HG03342 (cell line): ENCODE data around the gene LRPAP1.

Experiments
- ATAC-seq: cut with Tn5 transposase; IDR thresholded peaks from one replicate; pipeline ENCODE4 v1.9.1; 2021; ENCODE audit warnings: mild to moderate bottlenecking, moderate library complexity; ENCODE audit not compliant: unreplicated experiment

The LRPAP1 gene

DNA sequence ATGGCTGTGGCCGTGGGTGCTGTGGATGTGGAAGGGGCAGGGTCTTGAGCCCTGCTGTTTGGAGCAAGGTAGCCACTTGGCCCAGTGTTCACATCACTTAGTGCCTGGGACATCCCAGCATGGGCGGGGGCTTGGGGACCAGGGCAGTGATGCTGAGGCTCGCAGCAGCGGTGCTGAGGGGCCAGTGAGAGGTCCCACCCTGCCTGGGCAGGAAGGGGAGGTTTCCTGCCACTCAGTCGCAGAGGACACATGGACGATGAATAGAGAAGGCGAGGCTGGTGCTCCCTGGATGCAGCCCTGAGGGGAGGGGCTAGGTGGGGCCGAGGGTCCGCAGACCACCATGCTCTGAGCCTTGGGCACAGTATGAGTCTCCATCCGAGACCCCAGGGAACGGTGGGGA is 43.4 kb downstream of the LRPAP1 start:
- ATAC-seq, result no peak

DNA sequence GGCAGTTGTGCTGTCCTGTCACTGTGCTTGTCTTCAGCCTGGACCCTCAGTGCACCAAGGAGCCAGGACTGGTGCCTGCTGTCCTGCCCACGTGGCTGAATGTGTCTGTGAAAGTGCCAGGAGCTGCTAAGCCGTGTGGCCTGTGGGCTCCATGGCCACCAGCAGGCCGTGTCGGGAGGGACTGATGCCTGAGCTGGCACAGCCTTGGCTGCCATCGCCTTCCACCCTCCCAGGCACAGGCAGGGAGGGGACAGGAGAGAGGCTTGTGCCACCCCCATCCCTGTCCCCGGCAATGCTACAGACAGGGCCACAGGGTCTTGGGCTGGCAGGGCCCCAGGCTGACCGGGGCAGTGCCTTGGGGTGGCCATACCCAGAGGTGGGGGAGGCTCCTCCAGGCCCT is 44.4 kb downstream of the LRPAP1 start:
- no peak for ATAC-seq

- no peak for ATAC-seq
Observed at GRCh38 chr4:3486541-3487540, 45.4 kb downstream of the LRPAP1 start.

GRCh38 chr4:3485886-3486540 is 46.2 kb downstream of the LRPAP1 start:
- ATAC-seq, result no peak

- no peak for ATAC-seq
Observed at GRCh38 chr4:3485011-3485791, 47.0 kb downstream of the LRPAP1 start.

DNA sequence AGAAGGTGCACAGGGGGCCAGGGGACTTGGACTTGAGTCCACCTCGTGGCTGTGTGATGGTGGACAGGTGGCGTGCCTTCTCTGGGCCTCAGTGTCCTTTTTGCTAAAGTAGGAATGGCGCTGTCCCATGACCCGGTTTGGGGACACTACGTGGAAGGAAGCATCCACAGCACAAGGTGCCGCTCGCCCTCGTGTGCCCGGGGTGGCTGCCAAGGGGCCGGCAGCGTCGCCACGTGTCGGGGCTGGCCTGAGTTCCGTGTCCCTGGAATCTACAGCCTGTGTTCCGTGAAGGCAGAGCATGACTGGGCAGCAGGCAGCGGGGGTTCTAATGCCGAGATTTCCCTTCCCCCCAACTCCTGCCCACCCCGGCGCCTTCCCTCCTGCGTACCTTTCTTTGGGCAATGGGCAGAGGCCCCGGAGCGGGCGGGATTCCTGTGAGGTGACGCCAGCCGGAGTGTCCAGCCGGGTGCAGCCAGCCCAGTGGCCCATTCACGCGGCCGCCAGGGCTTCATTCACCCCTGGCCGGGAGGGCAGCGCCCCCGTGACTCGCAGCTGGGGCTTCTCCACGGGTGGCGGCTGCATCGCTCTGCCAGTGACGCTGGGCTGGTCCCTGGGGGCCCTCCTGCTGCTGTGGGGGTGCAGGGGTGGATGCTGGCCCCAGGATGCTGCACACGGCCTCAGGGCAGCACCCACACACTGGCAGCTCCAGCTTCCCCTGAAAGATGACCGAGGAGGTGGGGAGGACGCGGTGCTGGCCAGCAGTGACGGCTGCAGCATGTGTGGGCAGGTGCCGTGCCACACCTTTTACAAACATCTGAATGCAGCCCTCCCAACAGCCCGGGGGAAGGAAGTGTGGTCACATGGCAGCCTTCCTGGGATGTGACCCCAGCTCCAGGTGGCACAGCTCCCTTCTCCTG is 47.9 kb downstream of the LRPAP1 start:
- ATAC-seq, result no peak

GRCh38 chr4:3483471-3483921 is 48.7 kb downstream of the LRPAP1 start:
- no peak for ATAC-seq

GRCh38 chr4:3482707-3483106 is 49.5 kb downstream of the LRPAP1 start:
- no peak for ATAC-seq

DNA sequence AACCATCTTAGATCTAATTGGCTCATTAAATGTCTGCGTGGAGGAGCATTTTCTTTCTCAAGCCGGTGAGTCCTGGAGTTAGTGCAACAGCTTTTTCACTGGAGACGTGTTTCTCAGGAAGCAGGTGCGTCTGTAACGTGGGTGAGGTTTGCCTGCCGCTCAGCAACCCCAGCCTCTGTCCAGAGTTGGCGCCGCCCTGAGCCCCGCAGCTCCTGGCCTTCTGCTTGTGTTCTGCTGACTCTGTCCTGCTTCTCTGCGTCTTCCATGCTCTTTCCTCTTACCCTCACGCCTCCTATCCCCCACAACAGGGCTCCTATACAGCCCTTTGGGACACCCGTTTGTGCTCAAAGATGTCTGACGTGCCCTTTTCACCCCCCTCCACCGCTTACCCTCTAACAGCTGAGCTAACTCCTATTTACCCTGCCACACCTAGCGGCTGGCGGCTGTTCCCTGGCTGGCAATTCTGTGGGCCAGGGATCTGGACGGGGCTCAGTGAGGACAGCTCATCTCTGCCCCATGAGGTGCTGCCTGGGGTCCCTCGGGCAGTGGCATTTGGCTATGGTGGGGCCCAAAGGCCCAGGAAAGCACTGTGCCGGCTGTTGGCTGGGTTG is 50.3 kb downstream of the LRPAP1 start:
- no peak for ATAC-seq

GRCh38 chr4:3481113-3481531 is 51.1 kb downstream of the LRPAP1 start:
- ATAC-seq, result no peak

- no peak for ATAC-seq
Observed at GRCh38 chr4:3480528-3481112, 51.6 kb downstream of the LRPAP1 start.

- ATAC-seq, result no peak
Observed at GRCh38 chr4:3479358-3480101, 52.7 kb downstream of the LRPAP1 start.

DNA sequence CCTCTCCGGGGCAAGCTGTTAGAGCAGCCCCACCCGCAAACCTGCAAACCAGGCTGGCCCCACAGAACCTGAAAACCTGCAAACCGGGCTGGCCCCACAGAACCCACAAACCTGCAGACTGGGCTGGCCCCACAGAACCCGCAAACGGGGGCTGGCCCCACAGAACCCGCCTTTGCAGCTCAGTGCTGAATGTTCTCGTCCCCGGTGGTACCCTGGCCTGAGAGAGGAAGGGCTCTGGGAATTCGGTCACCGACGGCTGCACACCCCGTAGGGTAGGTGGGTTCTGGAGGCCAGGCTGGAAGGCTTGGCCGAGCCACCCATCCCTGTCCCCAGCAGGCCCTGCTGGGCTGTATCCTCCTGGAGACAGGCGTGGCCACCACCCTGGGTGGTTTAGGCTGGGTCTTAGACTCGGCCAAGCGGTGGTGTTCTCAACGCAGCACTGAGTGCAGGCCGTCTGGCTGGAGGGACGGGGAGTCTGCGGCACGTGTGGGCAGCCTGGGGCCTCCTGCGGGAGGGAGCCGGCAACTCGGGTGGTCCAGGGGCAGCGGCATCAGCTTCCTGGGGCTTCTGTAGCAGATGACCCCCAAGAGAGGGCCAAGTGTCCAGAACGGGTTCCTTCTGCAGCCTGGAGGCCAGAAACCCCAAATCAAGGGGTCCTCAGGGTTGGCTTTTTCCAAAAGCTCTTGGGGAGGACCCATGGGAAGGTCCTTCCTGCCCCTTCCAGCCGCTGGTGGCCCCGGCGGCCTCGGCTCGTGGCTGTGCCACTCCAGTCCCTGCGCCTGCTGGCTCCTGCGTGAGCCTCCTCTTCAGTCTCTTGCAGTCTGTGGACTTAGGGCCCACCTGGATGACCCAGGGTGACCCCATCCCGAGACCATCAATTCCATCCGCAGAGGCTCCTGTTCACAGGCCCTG is 53.5 kb downstream of the LRPAP1 start:
- no peak for ATAC-seq

GRCh38 chr4:3477750-3478430 is 54.3 kb downstream of the LRPAP1 start:
- ATAC-seq, result no peak

GRCh38 chr4:3476936-3477749 is 55.1 kb downstream of the LRPAP1 start:
- ATAC-seq, result no peak

DNA sequence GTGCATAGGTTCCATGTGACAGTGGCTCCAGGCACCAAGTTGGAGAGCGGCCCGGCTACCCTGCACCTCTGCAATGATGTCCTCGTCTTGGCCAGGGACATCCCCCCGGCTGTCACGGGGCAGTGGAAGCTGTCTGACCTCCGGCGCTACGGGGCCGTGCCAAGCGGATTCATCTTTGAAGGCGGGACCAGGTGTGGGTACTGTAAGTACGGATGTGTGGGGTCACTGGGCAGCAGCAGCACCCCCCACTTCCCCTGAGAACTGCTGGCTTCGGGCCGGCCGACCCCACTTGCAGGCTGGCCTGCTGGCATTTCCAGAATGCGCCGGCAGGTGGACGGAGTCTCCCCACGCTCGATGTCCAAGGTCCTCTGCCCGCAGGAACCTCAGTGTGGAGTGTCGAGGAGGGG is 55.9 kb downstream of the LRPAP1 start:
- no peak for ATAC-seq
